CD4-positive, alpha-beta T cell treated with Interleukin-12 subunit alpha and Interleukin-12 subunit beta, for 1 hour (primary cell): ENCODE measurements around the gene MACF1.

ENCODE experiments used
- DNase-seq: peaks from one replicate; pipeline ENCODE4 v3.0.0-alpha.2; 2020

MACF1 gene

DNA sequence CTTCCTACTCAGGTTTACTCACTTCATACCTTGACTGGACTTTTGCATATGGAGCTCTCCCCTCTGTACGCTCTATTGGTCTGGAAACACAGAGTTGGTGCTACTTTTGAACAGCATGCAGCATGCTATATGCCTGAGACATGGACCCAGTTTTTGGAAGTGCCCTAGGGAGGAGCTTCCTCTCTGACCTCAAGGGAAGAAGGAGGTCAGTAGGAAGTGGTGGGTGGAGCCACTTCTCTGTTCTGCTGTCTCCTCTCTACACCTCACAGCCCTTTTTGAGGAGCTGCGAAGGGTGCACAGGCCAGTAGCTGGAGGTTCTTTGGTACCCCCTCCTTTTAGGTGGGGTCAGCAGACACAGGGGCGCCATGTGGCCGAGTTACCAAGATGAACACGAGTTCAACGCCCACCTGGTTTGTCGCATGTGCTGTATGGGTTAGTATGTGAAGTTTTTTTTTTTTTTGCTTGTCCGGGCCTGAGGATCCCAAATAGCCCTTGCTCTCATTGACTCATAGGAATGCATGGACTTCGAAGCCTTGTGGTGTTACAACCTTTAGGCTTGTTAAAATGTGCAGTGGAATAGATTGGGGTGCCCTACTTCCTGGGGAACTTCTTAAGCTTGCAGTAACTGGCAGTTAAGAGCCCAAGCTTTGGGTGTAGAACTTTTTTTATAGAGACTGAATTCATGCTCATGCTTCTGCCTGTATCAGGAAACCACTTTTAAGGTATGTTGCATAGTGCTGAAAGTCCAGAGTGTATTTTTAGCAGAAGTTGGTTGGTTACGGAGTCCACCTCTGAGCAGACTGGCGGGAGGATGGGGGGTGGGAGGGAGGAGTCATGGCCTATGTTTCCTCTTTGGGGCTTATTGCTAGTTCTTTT is 10.7 kb downstream of the MACF1 start:
- peak; percentile 71 for DNase-seq

- DNase-seq: no peak
These were observed 12.3 kb downstream of the MACF1 start for GRCh38 chr1:39216771-39217170.

- DNase-seq: no peak
These were observed 16.7 kb downstream of the MACF1 start for GRCh38 chr1:39220891-39221870.

DNA sequence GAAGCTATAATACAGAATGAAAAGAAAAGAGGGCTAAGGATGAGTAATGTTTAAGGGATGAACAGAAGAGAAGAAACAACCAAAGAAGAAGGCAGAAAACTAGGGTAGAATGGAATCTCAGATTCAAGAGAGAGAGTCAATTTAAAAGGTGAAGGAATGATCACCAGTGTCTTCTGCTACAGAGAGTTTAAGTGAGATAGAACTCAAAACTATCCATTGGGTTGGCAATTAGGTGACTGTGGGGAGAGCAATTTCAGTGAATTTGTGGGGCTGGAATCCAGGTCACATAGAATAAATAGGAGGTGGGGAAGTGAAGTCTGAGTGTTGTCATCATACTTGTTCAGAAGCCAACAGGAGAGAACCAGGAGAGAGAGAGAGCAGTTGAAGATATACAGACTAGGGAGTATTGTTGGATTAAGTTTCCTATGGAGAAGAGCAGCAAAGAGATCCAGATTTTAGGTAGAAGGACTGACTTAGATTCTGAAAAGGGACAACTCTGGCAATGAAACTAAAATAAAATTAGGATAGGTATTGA is 19.9 kb downstream of the MACF1 start:
- DNase-seq: no peak

- DNase-seq: no peak
These were observed 22.3 kb downstream of the MACF1 start for GRCh38 chr1:39226836-39227235.

DNA sequence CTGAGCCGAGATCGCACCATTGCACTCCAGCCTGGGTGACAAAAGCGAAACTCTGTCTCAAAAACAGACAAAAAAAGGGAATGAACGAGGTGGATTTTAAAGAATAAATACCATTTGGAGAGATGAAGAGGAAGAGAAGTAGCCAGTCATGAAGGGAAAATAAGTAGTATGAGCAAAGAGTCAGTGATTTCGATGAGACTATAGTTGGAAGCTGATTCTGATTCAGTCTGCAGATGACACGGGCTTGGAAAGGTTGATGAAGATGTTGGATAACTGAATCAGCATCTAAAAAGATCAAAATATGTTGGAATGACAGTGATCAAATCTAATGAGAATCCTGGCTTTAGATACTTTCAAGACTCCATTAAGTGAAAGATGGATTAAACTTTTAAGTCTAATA is 23.8 kb downstream of the MACF1 start:
- no peak for DNase-seq

DNA sequence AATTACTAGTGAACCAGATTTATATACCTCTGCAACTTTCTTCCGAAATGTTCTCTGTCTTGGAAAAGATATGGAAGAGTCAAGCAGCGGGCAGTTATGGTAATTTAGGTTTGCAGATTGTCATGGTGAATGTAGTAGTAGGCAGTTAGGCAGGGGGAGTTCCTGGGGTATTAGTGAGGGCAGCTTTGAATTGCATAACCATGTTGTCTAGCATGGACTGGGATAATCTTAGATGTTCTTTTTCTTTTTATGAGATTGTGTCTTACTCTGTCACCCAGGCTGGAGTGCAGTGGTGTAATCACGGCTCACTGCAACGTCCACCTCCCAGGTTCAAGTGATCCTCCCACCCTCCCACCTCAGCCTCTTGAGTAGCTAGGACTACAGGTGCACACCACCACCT is 25.0 kb downstream of the MACF1 start:
- DNase-seq: no peak

DNA sequence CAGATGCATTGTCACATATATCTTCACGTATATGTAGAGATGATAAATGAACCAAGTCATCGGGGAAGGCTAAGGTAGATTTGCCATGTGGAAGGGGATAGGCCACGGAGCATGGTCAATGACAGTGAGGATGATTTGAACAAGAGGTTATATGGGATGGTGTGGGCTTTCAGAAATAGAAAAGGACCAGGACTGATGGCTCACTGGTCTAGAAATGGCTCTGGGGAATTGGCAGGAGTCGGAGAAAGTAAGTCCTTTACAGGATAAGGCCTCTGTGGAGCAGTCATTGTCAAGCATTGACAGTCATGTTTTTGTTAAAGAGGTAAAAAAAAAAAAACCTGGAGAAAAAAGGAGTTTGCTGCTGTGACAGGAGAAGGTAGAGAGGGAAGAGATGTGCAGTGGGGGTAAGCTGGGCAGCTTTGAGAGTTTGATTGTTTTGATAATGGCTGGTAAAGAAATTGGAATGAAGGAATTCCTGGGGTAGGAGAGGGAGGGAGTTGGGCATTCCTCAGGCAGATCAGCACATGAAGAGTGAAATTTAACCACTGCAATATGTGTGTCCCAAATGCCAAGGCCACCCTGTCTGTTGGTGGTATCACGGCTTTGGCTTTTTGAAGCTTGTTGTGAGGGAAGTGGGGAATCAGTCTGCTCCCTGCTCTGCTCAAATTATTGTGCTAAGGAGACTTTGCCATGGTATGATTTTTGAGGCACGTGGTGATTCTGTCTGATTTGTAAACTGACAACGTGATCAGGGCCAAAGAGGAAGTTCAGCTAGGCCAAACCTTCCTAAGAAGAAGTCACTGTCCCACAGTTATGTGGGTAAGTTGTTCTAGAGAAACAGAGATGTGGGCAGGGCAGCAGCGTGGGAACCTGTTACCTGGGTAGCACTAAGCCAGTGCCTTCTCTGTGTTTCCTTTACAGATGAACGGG is 26.0 kb downstream of the MACF1 start:
- DNase-seq: peak; percentile 37

DNA sequence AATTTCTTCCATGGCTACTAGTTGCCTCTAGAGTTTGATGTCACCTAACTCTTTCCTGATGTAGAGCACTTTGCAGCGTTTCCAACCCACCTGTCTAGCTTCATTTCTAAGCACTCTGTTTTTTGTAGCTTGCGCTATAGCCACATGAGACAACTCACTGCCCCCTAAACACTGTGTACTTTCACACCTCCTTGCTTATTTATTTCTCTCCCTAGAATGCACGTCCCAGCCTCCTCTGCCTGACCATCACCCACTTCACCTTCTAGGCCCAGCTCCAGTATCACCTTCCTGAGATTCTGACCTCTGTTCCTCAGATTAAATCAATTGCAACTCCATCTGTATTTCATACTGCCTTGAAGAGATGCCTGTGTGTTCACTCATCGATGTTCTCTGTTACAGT is 32.5 kb downstream of the MACF1 start:
- DNase-seq: no peak

DNA sequence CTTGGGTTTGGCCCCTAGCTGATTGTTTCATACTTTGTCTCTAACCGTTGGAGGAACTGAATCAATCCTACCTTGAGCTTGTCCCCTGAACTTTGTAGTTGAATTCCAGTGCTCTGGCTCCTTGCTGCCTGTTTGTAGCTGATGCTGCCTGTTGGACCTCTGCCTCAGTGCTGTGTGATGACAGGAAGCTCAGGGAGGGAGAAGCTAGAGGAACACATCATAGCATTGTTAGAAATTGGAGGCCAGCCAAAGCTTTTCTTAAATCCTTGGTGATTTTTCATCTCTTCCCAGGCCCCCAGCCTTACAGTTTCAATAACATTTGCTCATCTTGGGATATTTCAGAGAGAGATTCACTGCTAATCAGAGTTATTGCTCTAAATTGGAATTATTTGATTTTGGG is 34.0 kb downstream of the MACF1 start:
- DNase-seq: no peak

DNA sequence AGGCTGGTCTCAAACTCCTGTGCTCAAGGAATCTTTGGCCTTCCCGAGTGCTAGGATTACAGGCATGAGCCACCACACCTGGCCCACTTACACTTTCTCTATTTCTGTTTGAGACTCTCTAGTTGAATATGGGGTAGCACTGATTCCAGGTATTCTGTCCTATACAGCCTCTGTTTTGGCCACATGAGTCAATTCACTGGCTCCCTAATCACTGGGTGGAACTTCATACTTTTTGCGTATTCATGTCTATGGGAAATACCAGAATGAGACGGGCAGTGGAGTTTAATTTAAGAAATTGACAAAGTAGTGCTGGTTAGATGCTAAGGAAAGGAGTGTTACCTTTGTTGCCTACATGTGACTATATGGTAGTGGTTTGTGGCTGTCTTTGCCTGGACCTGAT is 35.5 kb downstream of the MACF1 start:
- no peak for DNase-seq

GRCh38 chr1:39243302-39243701 is 38.8 kb downstream of the MACF1 start:
- no peak for DNase-seq

- no peak for DNase-seq
These were observed 46.2 kb downstream of the MACF1 start for GRCh38 chr1:39250460-39251240.

GRCh38 chr1:39255222-39255621 is 50.7 kb downstream of the MACF1 start:
- DNase-seq: no peak

DNA sequence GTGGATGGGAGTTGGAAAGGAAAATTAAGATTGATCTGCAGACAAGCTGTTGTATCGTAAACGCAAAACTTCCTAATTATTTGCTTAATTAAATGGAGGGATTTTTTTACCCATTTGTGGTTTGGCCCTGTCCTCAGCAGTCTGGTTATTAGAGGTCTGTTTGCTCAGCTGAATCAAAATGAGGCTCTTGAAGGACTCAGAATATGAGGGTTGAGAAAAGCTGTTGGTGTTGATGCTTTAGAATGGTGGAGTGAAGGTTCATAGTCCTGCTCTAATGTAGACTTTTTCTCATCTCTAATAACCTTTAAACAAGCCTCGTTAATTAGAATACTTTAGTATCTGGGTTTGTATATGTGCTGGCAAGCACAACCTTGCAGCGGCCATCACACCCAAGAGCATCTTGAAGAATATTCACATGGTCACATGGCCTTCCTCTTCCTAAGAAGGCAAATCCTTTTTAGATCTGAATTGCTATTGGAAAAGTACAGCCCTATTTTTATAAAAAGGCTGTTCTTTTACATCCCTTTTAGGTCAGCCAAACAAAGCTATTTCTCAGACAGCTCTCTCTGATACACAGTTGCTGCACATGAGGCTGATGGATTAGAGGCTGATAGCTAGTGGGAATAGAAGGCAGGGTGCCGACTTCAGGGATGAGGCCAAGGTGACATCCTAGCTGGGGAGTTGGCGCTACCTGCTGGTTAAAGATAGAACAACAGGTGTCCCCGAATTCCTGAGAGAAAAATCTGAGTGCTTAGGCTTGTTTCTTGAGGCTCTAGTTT is 53.8 kb downstream of the MACF1 start:
- peak; percentile 74 for DNase-seq

DNA sequence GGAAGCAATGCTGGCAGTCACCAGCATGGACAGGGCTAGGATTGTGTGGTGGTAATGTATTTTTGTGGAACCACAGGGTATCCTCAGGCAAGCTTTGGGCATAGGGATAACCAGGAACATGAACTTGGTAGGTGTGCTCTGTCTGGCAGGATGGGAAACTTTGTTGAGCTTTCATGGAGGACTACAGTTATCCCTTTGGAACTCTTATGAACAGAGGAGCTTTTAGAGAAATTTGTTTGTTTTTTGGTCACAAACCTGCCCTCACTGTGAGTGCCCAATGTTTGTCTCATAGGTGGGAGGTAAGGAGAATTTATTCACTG is 54.4 kb downstream of the MACF1 start:
- no peak for DNase-seq

- no peak for DNase-seq
These were observed 57.3 kb downstream of the MACF1 start for GRCh38 chr1:39261712-39262221.

- no peak for DNase-seq
These were observed 58.3 kb downstream of the MACF1 start for GRCh38 chr1:39262802-39263201.

- DNase-seq: no peak
These were observed 61.8 kb downstream of the MACF1 start for GRCh38 chr1:39266269-39266668.

- no peak for DNase-seq
These were observed 62.3 kb downstream of the MACF1 start for GRCh38 chr1:39266792-39267191.

DNA sequence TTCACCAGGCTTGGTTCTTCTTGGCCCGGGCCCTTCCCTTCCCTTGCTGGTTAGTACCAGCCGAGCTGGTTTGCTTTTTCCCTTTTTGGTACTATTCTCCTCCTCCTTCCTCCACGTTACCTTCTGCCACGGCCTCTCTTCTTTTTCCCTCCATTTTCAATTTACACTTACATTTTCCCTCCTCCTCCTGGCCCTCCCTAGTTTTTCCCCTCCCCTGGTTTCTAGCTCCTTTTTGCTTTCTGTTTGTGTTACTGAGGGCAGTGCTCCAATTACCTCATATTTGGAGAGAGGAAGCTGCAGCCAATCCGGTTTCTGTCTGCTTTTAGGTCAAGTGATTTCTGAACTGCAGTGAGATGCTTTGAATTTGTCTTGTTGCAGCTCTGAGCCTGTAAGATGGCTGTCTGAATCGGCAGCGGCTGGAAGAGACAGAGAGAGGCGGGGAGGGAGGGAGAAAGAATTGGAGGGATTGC is 63.7 kb downstream of the MACF1 start:
- DNase-seq: peak; percentile 36
